COLO668 (cell line): ENCODE measurements around the gene WWOX.
"Not testable (repeated sequence)": the region's sequence is repeated elsewhere in the genome, so short reads cannot be mapped to it uniquely, and the experiment has no call there.

Source experiments
- DNase-seq: peaks from one replicate; lab custom pipeline; 2025; ENCODE audit not compliant: unreplicated experiment; lab: John Stamatoyannopoulos, UW

The WWOX gene

GRCh38 chr16:78594191-78594590 is 494.7 kb downstream of the WWOX start:
- DNase-seq = no peak

- DNase-seq = no peak
These were observed 497.0 kb downstream of the WWOX start for GRCh38 chr16:78596348-78596995.

- DNase-seq = no peak
These were observed 497.6 kb downstream of the WWOX start for GRCh38 chr16:78596996-78597422.

- DNase-seq = no peak
These were observed 498.5 kb downstream of the WWOX start for GRCh38 chr16:78597809-78598570.

- no peak for DNase-seq
These were observed 499.8 kb downstream of the WWOX start for GRCh38 chr16:78599271-78599670.

- DNase-seq = not testable (repeated sequence)
These were observed 505.1 kb downstream of the WWOX start for GRCh38 chr16:78604423-78605062.

GRCh38 chr16:78605548-78606101 is 506.2 kb downstream of the WWOX start:
- no peak for DNase-seq

- DNase-seq = no peak
These were observed 507.1 kb downstream of the WWOX start for GRCh38 chr16:78606545-78606944.

GRCh38 chr16:78607022-78607421 is 507.6 kb downstream of the WWOX start:
- no peak for DNase-seq

- DNase-seq = no peak
These were observed 508.0 kb downstream of the WWOX start for GRCh38 chr16:78607465-78607864.

- DNase-seq = no peak
These were observed 508.9 kb downstream of the WWOX start for GRCh38 chr16:78608305-78608776.

GRCh38 chr16:78609402-78610274 is 510.2 kb downstream of the WWOX start:
- DNase-seq = no peak

GRCh38 chr16:78611318-78611717 is 511.9 kb downstream of the WWOX start:
- DNase-seq = no peak

- no peak for DNase-seq
These were observed 520.4 kb downstream of the WWOX start for GRCh38 chr16:78619811-78620210.

GRCh38 chr16:78620291-78620690 is 520.8 kb downstream of the WWOX start:
- no peak for DNase-seq

GRCh38 chr16:78623796-78624195 is 524.3 kb downstream of the WWOX start:
- DNase-seq = no peak

GRCh38 chr16:78624366-78624765 is 524.9 kb downstream of the WWOX start:
- no peak for DNase-seq

GRCh38 chr16:78628461-78629045 is 529.1 kb downstream of the WWOX start:
- DNase-seq = no peak

- DNase-seq = no peak
These were observed 529.7 kb downstream of the WWOX start for GRCh38 chr16:78629173-78629572.

GRCh38 chr16:78630102-78630501 is 530.6 kb downstream of the WWOX start:
- DNase-seq = no peak
